DND-41 (cell line): Measurements from ENCODE around the gene NME3.

ENCODE experiments used
- ATAC-seq: fragments of 200-7000 bp; cut with Tn5 transposase; 3 replicates; pipeline ENCODE4 v1.9.1; 2021; ENCODE audit warnings: low read depth; ENCODE audit not compliant: insufficient read depth
- DNase-seq: peaks from one replicate; pipeline ENCODE4 v3.0.0-alpha.2; 2020
- H2AFZ ChIP-seq: 2 replicates; pipeline ENCODE4 v1.6.0; 2012; ENCODE audit warnings: low read depth, low read length
- H3K27ac ChIP-seq: 2 replicates; pipeline ENCODE4 v1.5.1; 2012; ENCODE audit warnings: low read length, inconsistent platforms
- H3K27me3 ChIP-seq: fragments of 200-600 bp; sonication (generic); 2 replicates; pipeline ENCODE4 v1.6.0; 2012; ENCODE audit warnings: low read length, mild to moderate bottlenecking, inconsistent platforms; ENCODE audit not compliant: insufficient read depth, poor library complexity
- H3K36me3 ChIP-seq: 2 replicates; pipeline ENCODE4 v1.5.1; 2012; ENCODE audit warnings: low read length, inconsistent platforms; ENCODE audit not compliant: insufficient read depth
- H3K4me1 ChIP-seq: 2 replicates; pipeline ENCODE4 v1.5.1; 2012; ENCODE audit warnings: mild to moderate bottlenecking, low read length; ENCODE audit not compliant: insufficient read depth
- H3K4me2 ChIP-seq: 2 replicates; pipeline ENCODE4 v1.6.0; 2012; ENCODE audit warnings: mild to moderate bottlenecking, moderate library complexity, low read length, inconsistent platforms; ENCODE audit not compliant: insufficient read depth
- H3K4me3 ChIP-seq, 2 experiments: fragments of 200-600 bp in 1 of 2; shearing (Covaris generic) in 1 of 2; 2 replicates each; pipeline ENCODE4 v1.5.1; 2012 to 2016; ENCODE audit warnings: inconsistent platforms in 2 of 2, low read length in 2 of 2, mild to moderate bottlenecking in 2 of 2, low read depth in 1 of 2, moderate library complexity in 1 of 2
- H3K79me2 ChIP-seq: 2 replicates; pipeline ENCODE4 v1.6.0; 2012; ENCODE audit warnings: low read length, inconsistent platforms; ENCODE audit not compliant: insufficient read depth
- H3K9ac ChIP-seq: 2 replicates; pipeline ENCODE4 v1.6.0; 2012; ENCODE audit warnings: low read depth, mild to moderate bottlenecking, inconsistent platforms, low read length, moderate library complexity
- H3K9me3 ChIP-seq: 2 replicates; pipeline ENCODE4 v1.5.1; 2012; ENCODE audit warnings: low read length, moderate library complexity, mild to moderate bottlenecking, inconsistent platforms; ENCODE audit not compliant: insufficient read depth, severe bottlenecking
- H4K20me1 ChIP-seq: 2 replicates; pipeline ENCODE4 v1.6.0; 2012; ENCODE audit warnings: low read length; ENCODE audit not compliant: insufficient read depth
- EZH2 ChIP-seq: IDR thresholded peaks from 3 replicates; pipeline ENCODE4 v1.6.1; 2012; ENCODE audit warnings: borderline replicate concordance, low read depth, mild to moderate bottlenecking, moderate library complexity, low read length, inconsistent platforms; ENCODE audit not compliant: severe bottlenecking
- TF ChIP-seq, protein P1 (sequence below): IDR thresholded peaks from 2 replicates; pipeline ENCODE4 v1.5.1; 2012; ENCODE audit warnings: borderline replicate concordance, low read length, moderate library complexity, mild to moderate bottlenecking; ENCODE audit not compliant: poor library complexity, severe bottlenecking; ENCODE audit errors: extremely low read depth

Gene NME3

DNA sequence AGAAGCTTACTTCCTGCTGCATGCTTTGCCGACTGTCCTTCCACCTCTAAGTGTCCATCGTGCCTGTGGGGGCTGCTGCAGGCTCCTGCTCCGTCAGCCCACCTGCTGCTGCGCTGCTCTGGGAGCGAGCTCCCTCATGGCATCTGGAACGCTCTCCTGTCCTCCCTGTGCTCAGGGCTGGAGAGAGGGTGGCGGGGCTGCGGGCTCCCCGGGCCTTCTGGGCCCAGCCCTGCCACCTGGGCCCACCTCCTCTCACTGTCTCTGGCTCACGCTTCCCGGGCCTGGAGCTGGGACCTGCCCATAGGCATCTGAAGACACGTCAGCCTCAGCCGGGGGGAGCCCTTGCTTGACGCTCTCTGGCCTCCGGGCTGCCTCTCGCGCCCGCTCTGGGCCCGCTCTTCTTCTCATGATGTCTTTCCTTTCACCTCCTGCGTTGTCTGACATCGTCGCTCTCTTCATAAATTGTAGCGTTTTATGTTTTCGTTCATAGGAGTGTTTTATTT lies 27.0 kb downstream of the NME3 start:
- Histone ChIP-seq H3K36me3 (peaks cover 80% of the 10 kb centered on the region), H3K79me2 (peaks cover 5% of the 10 kb centered on the region; the same call in 1 of the 2 replicates), H3K4me2 (no peak overlapping the region), H2AFZ (no peak overlapping the region), H3K27me3 (no peaks in the 10 kb centered on the region), H3K9me3 (peaks cover 4% of the 10 kb centered on the region), H3K4me1 (no peaks in the 10 kb centered on the region), H4K20me1 (peaks cover 17% of the 10 kb centered on the region), H3K9ac (no peak overlapping the region), H3K4me3 (no peak overlapping the region), H3K27ac (no peak overlapping the region)
- no peak for ATAC-seq
- TF ChIP-seq, protein P1, sequence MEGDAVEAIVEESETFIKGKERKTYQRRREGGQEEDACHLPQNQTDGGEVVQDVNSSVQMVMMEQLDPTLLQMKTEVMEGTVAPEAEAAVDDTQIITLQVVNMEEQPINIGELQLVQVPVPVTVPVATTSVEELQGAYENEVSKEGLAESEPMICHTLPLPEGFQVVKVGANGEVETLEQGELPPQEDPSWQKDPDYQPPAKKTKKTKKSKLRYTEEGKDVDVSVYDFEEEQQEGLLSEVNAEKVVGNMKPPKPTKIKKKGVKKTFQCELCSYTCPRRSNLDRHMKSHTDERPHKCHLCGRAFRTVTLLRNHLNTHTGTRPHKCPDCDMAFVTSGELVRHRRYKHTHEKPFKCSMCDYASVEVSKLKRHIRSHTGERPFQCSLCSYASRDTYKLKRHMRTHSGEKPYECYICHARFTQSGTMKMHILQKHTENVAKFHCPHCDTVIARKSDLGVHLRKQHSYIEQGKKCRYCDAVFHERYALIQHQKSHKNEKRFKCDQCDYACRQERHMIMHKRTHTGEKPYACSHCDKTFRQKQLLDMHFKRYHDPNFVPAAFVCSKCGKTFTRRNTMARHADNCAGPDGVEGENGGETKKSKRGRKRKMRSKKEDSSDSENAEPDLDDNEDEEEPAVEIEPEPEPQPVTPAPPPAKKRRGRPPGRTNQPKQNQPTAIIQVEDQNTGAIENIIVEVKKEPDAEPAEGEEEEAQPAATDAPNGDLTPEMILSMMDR = no peak
- no peak for TF ChIP-seq EZH2
- DNase-seq = no peak

GRCh38 chr16:1743376-1744337 lies 27.7 kb downstream of the NME3 start:
- H2AFZ ChIP-seq = no peak overlapping the region
- no peak overlapping the region for H3K9ac ChIP-seq
- H3K27ac ChIP-seq = no peak overlapping the region
- H3K4me3 ChIP-seq = no peak overlapping the region
- peaks cover 15% of the 10 kb centered on the region for H4K20me1 ChIP-seq
- H3K4me2 ChIP-seq = no peak overlapping the region
- no peak for TF ChIP-seq EZH2
- TF ChIP-seq, protein P1 = no peak
- H3K4me1 ChIP-seq = no peaks in the 10 kb centered on the region
- peaks cover 11% of the 10 kb centered on the region for H3K9me3 ChIP-seq
- H3K79me2 ChIP-seq = peaks cover 5% of the 10 kb centered on the region; the same call in 1 of the 2 replicates
- no peaks in the 10 kb centered on the region for H3K27me3 ChIP-seq
- ATAC-seq (no peak), DNase-seq (no peak)
- H3K36me3 ChIP-seq = peaks cover 72% of the 10 kb centered on the region

DNA sequence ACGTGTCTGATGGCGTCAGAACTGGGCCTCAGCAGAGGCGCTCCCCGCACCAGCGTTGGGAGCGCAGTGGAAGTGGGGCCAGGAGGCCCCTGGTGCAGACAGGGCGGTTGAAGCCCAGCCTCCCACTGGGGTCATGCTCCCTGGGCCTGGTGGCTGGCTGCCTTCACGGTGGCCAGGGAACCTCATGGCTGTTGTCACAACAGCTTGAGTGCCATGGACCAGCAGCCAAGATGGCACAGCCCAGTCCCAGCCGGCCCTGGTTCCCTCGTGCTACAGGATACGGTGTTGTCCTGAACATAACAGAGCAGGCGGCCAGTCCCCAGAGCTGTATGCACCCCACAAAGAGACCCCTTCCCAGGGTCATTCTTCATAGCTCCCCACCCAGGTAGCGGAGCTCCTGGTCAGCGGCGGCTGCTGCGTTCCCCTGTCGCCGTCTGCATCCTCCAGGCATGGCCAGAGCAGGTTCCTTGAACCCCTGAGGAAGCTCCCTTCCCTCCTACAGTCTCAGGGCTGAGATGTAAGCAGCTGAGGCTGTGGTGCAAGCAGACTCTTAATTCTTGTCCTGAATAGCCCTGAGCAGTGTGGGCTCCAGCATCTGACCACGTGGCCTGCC lies 29.7 kb downstream of the NME3 start:
- Histone ChIP-seq H3K4me2 (no peak overlapping the region), H2AFZ (no peak overlapping the region), H3K27ac (no peak overlapping the region), H3K9ac (no peak overlapping the region), H3K4me3 (no peak overlapping the region), H3K36me3 (peaks cover 52% of the 10 kb centered on the region), H3K79me2 (peaks cover 5% of the 10 kb centered on the region; the same call in 1 of the 2 replicates), H3K4me1 (no peaks in the 10 kb centered on the region), H4K20me1 (peaks cover 15% of the 10 kb centered on the region), H3K27me3 (no peaks in the 10 kb centered on the region), H3K9me3 (peaks cover 31% of the 10 kb centered on the region)
- no peak for ATAC-seq
- TF ChIP-seq, protein P1 = no peak
- TF ChIP-seq EZH2 = no peak
- DNase-seq = no peak
